Measurements from ENCODE around the gene RNF121. TPM values are rescaled to one million over a fixed set of nuclear protein-coding genes. Genes with fewer than 3 reads are reported as not detected.

Gene RNF121
- total and polyA plus RNA-seq, 2 of the 8 experiments (the other 6 are each of a cell fraction or from before 2014, with no cell fraction given), result 39.7 to 51.6 TPM

DNA sequence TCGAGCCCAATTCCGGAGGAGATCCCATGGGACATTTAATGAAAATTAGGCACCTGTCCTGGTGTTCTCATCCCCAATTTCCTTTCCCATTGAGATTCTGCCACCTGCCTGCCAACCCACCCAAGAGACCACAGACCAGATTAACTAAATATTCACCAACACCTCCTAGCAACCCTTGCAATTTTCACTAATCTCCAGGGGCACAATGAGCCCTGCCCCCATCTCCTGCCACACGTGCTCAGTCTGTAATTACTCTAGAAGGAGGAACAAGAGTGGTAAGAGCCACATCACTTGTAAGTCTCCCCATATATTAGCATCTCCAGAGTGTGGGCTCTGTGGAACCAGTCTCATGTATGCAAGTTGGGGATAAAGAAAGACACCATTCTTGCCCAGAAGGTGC is 107.8 kb downstream of the RNF121 start:
- Histone ChIP-seq H2BK120ac (replicated peaks; ENCODE audit: low read depth, low read length) (no peak overlapping the region), H2BK20ac (ENCODE audit: low read length) (no peak overlapping the region), H3K4me3 (ENCODE audit: extremely low read depth in 1 of 4, insufficient read depth in 2 of 4, low read depth in 3 of 4, low read length in 4 of 4) (no peak overlapping the region), H3K14ac (ENCODE audit: insufficient read length) (no peak overlapping the region), H2BK15ac (ENCODE audit: low read length) (no peak overlapping the region), H3K23me2 (ENCODE audit: low read depth, low read length) (peaks cover 7% of the 10 kb centered on the region), H3K79me2 (ENCODE audit: control insufficient read depth in 1 of 2, insufficient read depth in 2 of 2, low read length in 2 of 2) (peaks cover 10 to 47% of the 10 kb centered on the region in 2 experiments; a peak in 3 of 4 replicates), H4K8ac (ENCODE audit: extremely low read depth, insufficient read depth, low read length) (no peak overlapping the region), H4K5ac (ENCODE audit: insufficient read length, low read depth, low read length) (no peak overlapping the region), H2BK12ac (ENCODE audit: low read depth, low read length) (no peak overlapping the region), H3K4me2 (ENCODE audit: insufficient read depth in 1 of 2, low read depth in 2 of 2, low read length in 2 of 2) (no peak overlapping the region), H3K4me1 (replicated peaks in 1 of 4; ENCODE audit: control insufficient read depth in 3 of 4, insufficient read depth in 4 of 4, low read length in 3 of 4) (peaks cover 21 to 30% (median 27%) of the 10 kb centered on the region in 4 experiments), H3K79me1 (ENCODE audit: low read depth, low read length) (peaks cover 15% of the 10 kb centered on the region), H3K23ac (ENCODE audit: insufficient read length) (no peak overlapping the region), H3K9ac (replicated peaks in 1 of 4; ENCODE audit: extremely low read depth in 1 of 4, low read depth in 3 of 4, low read length in 3 of 4) (no peak overlapping the region), H2AK5ac (ENCODE audit: low read depth, low read length) (no peak overlapping the region), H3K27ac (ENCODE audit: low read depth, low read length) (no peak overlapping the region), H3K4ac (replicated peaks; ENCODE audit: insufficient read length, low read depth, low read length) (no peak overlapping the region), H3K18ac (ENCODE audit: extremely low read depth, low read length) (no peak overlapping the region), H3K9me3 (ENCODE audit: insufficient read depth in 2 of 2, low read depth in 1 of 2, low read length in 1 of 2) (no peaks in the 10 kb centered on the region), H2AFZ (ENCODE audit: low read length) (no peak overlapping the region), H4K20me1 (replicated peaks in 1 of 2; ENCODE audit: control insufficient read depth in 1 of 2, insufficient read depth in 2 of 2, low read length in 2 of 2) (no peaks in the 10 kb centered on the region), H3K27me3 (replicated peaks in 1 of 4; ENCODE audit: control insufficient read depth in 3 of 4, extremely low read depth in 1 of 4, insufficient read depth in 3 of 4, low read length in 3 of 4) (no peaks in the 10 kb centered on the region), H3K56ac (replicated peaks; ENCODE audit: insufficient read length, low read depth, low read length) (no peak overlapping the region), H2BK5ac (ENCODE audit: low read depth, low read length) (no peak overlapping the region), H3K36me3 (ENCODE audit: control insufficient read depth in 2 of 4, insufficient read depth in 4 of 4, low read length in 3 of 4) (peaks cover 2 to 24% (median 7%) of the 10 kb centered on the region in 4 experiments; a peak in 5 of 8 replicates), H4K91ac (replicated peaks; ENCODE audit: insufficient read length, low read length) (no peak overlapping the region)
- no peak for FAIRE-seq
- 90% methylated on average over 3 of the region's 3 CpGs; no CpG with 5 or more reads in 1 of the 2 experiments for WGBS, 2 experiments (ENCODE audit: extremely low coverage in 1 of 2, insufficient coverage in 1 of 2, insufficient read length in 1 of 2, insufficient replicate concordance in 2 of 2, low coverage in 1 of 2, low lambda C conversion rate in 2 of 2, missing lambda C conversion rate in 1 of 2)
- CTCF ChIA-PET (ENCODE audit: partially characterized antibody), result interaction anchor here (1.0 to 25.0 kb wide), 4 partner anchors 12 to 59 kb away, joined by 3 to 423 read pairs (median 5); partner anchors contain the start of gene LAMTOR1
- DNase-seq (ENCODE audit: low read depth in 1 of 2, low spot score in 2 of 2), result no peak
- TF ChIP-seq KDM1A (IDR thresholded peaks at IDR 0.05; ENCODE audit: borderline replicate concordance, low read length), result no peak
- POLR2A ChIA-PET (ENCODE audit: partially characterized antibody), result no interaction called here

Measured in H1 (cell line).